ENCODE data around the gene SMC3.

DNA sequence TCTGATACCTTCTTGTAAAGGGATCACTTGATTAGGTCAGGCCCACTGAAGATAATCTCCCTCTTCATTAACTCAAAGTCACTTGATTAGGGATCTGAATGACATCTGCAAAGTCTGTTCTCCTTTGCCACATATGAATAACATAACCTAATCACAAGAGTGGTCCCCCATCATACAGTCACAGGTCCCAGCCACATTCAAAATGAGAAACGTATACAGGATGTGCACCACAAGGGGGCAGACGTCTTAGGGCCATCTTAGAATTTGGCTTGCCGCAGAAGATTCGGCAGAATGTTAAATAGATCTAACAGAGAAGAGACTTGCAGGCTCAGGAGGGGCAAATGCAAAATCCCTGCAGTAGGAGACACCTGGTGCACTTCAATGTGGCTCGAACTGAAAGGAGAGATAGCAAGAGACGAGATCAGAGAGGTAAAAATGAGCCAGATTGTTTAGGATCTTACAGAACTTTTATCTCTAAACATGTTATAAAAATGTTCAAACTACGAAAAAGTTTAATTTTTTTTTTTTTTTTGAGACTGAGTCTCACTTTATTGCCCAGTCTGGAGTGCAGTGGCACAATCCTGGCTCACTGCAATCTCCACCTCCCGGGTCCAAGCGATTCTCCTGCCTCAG lies 10.4 kb upstream of the SMC3 start:
- TF ChIP-seq, protein P1, sequence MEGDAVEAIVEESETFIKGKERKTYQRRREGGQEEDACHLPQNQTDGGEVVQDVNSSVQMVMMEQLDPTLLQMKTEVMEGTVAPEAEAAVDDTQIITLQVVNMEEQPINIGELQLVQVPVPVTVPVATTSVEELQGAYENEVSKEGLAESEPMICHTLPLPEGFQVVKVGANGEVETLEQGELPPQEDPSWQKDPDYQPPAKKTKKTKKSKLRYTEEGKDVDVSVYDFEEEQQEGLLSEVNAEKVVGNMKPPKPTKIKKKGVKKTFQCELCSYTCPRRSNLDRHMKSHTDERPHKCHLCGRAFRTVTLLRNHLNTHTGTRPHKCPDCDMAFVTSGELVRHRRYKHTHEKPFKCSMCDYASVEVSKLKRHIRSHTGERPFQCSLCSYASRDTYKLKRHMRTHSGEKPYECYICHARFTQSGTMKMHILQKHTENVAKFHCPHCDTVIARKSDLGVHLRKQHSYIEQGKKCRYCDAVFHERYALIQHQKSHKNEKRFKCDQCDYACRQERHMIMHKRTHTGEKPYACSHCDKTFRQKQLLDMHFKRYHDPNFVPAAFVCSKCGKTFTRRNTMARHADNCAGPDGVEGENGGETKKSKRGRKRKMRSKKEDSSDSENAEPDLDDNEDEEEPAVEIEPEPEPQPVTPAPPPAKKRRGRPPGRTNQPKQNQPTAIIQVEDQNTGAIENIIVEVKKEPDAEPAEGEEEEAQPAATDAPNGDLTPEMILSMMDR (IDR thresholded peaks at IDR 0.05 in 2 of 3, conservative IDR thresholded peaks at IDR 0.05 in 1 of 3; ENCODE audit: borderline replicate concordance in 1 of 3, insufficient read depth in 1 of 3, low read depth in 2 of 3, low read length in 2 of 3) = peak; percentile 75 to 97 (median 84); a peak in 5 of 6 replicates
- TF ChIP-seq POLR2A (IDR thresholded peaks at IDR 0.05; ENCODE audit: borderline replicate concordance, extremely low read depth, insufficient read depth, insufficient read length) (no peak), EZH2 (IDR thresholded peaks at IDR 0.05) (no peak), EZH2phosphoT487 (IDR thresholded peaks at IDR 0.05; ENCODE audit: borderline replicate concordance) (no peak)
- TF ChIP-seq, protein P2, sequence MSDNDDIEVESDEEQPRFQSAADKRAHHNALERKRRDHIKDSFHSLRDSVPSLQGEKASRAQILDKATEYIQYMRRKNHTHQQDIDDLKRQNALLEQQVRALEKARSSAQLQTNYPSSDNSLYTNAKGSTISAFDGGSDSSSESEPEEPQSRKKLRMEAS (IDR thresholded peaks at IDR 0.05) = peak; percentile 11; the same call in 1 of the 2 replicates
- TF ChIP-seq, protein P3, sequence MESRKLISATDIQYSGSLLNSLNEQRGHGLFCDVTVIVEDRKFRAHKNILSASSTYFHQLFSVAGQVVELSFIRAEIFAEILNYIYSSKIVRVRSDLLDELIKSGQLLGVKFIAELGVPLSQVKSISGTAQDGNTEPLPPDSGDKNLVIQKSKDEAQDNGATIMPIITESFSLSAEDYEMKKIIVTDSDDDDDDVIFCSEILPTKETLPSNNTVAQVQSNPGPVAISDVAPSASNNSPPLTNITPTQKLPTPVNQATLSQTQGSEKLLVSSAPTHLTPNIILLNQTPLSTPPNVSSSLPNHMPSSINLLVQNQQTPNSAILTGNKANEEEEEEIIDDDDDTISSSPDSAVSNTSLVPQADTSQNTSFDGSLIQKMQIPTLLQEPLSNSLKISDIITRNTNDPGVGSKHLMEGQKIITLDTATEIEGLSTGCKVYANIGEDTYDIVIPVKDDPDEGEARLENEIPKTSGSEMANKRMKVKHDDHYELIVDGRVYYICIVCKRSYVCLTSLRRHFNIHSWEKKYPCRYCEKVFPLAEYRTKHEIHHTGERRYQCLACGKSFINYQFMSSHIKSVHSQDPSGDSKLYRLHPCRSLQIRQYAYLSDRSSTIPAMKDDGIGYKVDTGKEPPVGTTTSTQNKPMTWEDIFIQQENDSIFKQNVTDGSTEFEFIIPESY (IDR thresholded peaks at IDR 0.05; ENCODE audit: extremely low read depth, insufficient replicate concordance, low read length) = no peak

Measured in HCT116 (cell line).